ENCODE results near the gene ITGB8. TPM values are rescaled to one million over a fixed set of nuclear protein-coding genes. Genes with fewer than 3 reads are reported as not detected.
A peak's percentile ranks its signal among the peaks of the same experiment; 100 is the strongest.

Gene ITGB8
- total RNA-seq, 1 donor from 2014 or later = 62.6 TPM

GRCh38 chr7:20438694-20439376 is 108.1 kb downstream of the ITGB8 start:
- Histone ChIP-seq H3K4me3 (no peak overlapping the region), H3K4me1 (peaks cover 32% of the 10 kb centered on the region), H3K36me3 (no peaks in the 10 kb centered on the region), H3K27ac (peak overlapping the region; percentile 15), H3K27me3 (no peaks in the 10 kb centered on the region), H3K9me3 (no peaks in the 10 kb centered on the region)
- intact Hi-C loops (cut with DNase I) = no loop called here
- TF ChIP-seq POLR2AphosphoS5 (IDR thresholded peaks at IDR 0.05; ENCODE audit: insufficient read depth in 1 of 2, low read depth in 1 of 2) (no peak), CTCF (IDR thresholded peaks at IDR 0.05) (no peak), POLR2A (IDR thresholded peaks at IDR 0.05) (no peak)
- DNase-seq (ENCODE audit: extremely low spot score in 2 of 2) = no peak

- DNase-seq (ENCODE audit: extremely low spot score in 2 of 2) = no peak
- Histone ChIP-seq H3K36me3 (no peaks in the 10 kb centered on the region), H3K27ac (peak overlapping the region; percentile 15), H3K27me3 (no peaks in the 10 kb centered on the region), H3K4me3 (no peak overlapping the region), H3K4me1 (peaks cover 40% of the 10 kb centered on the region), H3K9me3 (no peaks in the 10 kb centered on the region)
- TF ChIP-seq POLR2A (IDR thresholded peaks at IDR 0.05) (no peak), POLR2AphosphoS5 (IDR thresholded peaks at IDR 0.05; ENCODE audit: insufficient read depth in 1 of 2, low read depth in 1 of 2) (no peak), CTCF (IDR thresholded peaks at IDR 0.05) (no peak)
- intact Hi-C loops (cut with DNase I) = no loop called here
These were observed 108.9 kb downstream of the ITGB8 start for GRCh38 chr7:20439416-20440185.

- H3K4me3 ChIP-seq = no peak overlapping the region
- no peaks in the 10 kb centered on the region for H3K27me3 ChIP-seq
- no peak for DNase-seq (ENCODE audit: extremely low spot score in 2 of 2)
- no peaks in the 10 kb centered on the region for H3K9me3 ChIP-seq
- intact Hi-C loops (cut with DNase I) = no loop called here
- H3K36me3 ChIP-seq = no peaks in the 10 kb centered on the region
- H3K27ac ChIP-seq = peak overlapping the region; percentile 71
- no peak for TF ChIP-seq POLR2AphosphoS5 (IDR thresholded peaks at IDR 0.05; ENCODE audit: insufficient read depth in 1 of 2, low read depth in 1 of 2)
- no peak for TF ChIP-seq POLR2A (IDR thresholded peaks at IDR 0.05)
- no peak for TF ChIP-seq CTCF (IDR thresholded peaks at IDR 0.05)
- H3K4me1 ChIP-seq = peaks cover 41% of the 10 kb centered on the region
These were observed 109.9 kb downstream of the ITGB8 start for GRCh38 chr7:20440472-20441105.

- H3K27ac ChIP-seq = peak overlapping the region; percentile 71
- intact Hi-C loops (cut with DNase I) = no loop called here
- H3K36me3 ChIP-seq = no peaks in the 10 kb centered on the region
- H3K9me3 ChIP-seq = no peaks in the 10 kb centered on the region
- TF ChIP-seq POLR2A (IDR thresholded peaks at IDR 0.05) (no peak), POLR2AphosphoS5 (IDR thresholded peaks at IDR 0.05; ENCODE audit: insufficient read depth in 1 of 2, low read depth in 1 of 2) (no peak), CTCF (IDR thresholded peaks at IDR 0.05) (no peak)
- H3K4me3 ChIP-seq = no peak overlapping the region
- DNase-seq (ENCODE audit: extremely low spot score in 2 of 2) = no peak
- H3K27me3 ChIP-seq = no peaks in the 10 kb centered on the region
- H3K4me1 ChIP-seq = peaks cover 41% of the 10 kb centered on the region
These were observed 110.6 kb downstream of the ITGB8 start for GRCh38 chr7:20441346-20441745.

All from vagina (tissue), 2 donors.